ENCODE data around the gene COMMD9.

DNA sequence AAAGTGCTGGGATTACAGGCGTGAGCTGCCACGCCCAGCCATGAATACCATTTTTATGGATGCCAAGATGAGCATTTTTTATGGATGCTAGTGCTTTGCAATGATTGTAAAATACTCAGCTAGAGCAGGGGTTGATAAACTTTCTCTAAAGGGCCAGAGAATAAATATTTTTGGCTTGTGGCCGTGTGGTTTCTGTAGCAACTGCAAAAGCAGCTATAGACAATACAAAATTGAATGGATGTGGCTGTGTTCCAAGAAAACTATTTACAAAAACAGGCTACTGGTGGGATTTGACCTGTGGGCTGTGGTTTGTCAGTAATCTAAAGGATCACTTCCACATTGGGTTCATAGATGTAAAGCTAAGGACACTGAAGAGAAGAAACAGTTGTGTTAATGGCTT is 56.0 kb downstream of the COMMD9 start:
- TF ChIP-seq, protein P1, sequence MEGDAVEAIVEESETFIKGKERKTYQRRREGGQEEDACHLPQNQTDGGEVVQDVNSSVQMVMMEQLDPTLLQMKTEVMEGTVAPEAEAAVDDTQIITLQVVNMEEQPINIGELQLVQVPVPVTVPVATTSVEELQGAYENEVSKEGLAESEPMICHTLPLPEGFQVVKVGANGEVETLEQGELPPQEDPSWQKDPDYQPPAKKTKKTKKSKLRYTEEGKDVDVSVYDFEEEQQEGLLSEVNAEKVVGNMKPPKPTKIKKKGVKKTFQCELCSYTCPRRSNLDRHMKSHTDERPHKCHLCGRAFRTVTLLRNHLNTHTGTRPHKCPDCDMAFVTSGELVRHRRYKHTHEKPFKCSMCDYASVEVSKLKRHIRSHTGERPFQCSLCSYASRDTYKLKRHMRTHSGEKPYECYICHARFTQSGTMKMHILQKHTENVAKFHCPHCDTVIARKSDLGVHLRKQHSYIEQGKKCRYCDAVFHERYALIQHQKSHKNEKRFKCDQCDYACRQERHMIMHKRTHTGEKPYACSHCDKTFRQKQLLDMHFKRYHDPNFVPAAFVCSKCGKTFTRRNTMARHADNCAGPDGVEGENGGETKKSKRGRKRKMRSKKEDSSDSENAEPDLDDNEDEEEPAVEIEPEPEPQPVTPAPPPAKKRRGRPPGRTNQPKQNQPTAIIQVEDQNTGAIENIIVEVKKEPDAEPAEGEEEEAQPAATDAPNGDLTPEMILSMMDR (IDR thresholded peaks at IDR 0.05; ENCODE audit: low read length): no peak
- TF ChIP-seq EZH2 (IDR thresholded peaks at IDR 0.05; ENCODE audit: borderline replicate concordance, low read length): no peak

Measured in OCI-LY1 (cell line).